Measurements from ENCODE around the gene ZNF385B. TPM values are rescaled to one million over a fixed set of nuclear protein-coding genes. Genes with fewer than 3 reads are reported as not detected.

ZNF385B gene
- polyA plus RNA-seq, 1 donor (not counting 4 experiments of a cell fraction or from before 2014, with no cell fraction given): 0.17 TPM

GRCh38 chr2:179443180-179443579 is 418.2 kb downstream of the ZNF385B start:
- dilution Hi-C loops (cut with MboI; ENCODE audit: extremely low pct_ligation_motif_present, low sequenced_read_pairs): no loop called here
- Histone ChIP-seq H3K9me1 (ENCODE audit: control insufficient read depth, extremely low read depth, insufficient read depth, low read length) (no peaks in the 10 kb centered on the region), H3K9me3 (ENCODE audit: control insufficient read depth, low read depth, low read length) (no peaks in the 10 kb centered on the region), H3K27ac (ENCODE audit: control insufficient read depth, insufficient read depth, low read length) (no peak overlapping the region), H3K4me3 (ENCODE audit: control insufficient read depth in 2 of 3, extremely low read depth in 1 of 3, insufficient read depth in 2 of 3, low read depth in 1 of 3, low read length in 3 of 3) (no peak overlapping the region), H2AFZ (ENCODE audit: control insufficient read depth, low read length) (peak overlapping the region; percentile 82), H3K27me3 (ENCODE audit: control insufficient read depth, extremely low read depth, insufficient read depth, low read length) (no peaks in the 10 kb centered on the region), H4K20me1 (ENCODE audit: control insufficient read depth, extremely low read depth, insufficient read depth, low read length) (no peaks in the 10 kb centered on the region), H3K4me2 (ENCODE audit: control insufficient read depth, extremely low read depth, insufficient read depth, low read depth, low read length) (peak overlapping the region; percentile 52), H3K36me3 (ENCODE audit: control insufficient read depth in 2 of 2, extremely low read depth in 1 of 2, insufficient read depth in 2 of 2, low read length in 2 of 2) (no peaks in the 10 kb centered on the region), H3K9ac (ENCODE audit: control insufficient read depth, extremely low read depth, insufficient read depth, low read length) (no peak overlapping the region), H3K4me1 (ENCODE audit: control insufficient read depth, extremely low read depth, insufficient read depth, low read length) (peaks cover 45% of the 10 kb centered on the region), H3K79me2 (ENCODE audit: control insufficient read depth, insufficient read depth, low read length) (no peaks in the 10 kb centered on the region)
- FAIRE-seq: peak; percentile 36
- no peak for TF ChIP-seq EZH2 (IDR thresholded peaks at IDR 0.05; ENCODE audit: low read length)
- TF ChIP-seq, protein P1, sequence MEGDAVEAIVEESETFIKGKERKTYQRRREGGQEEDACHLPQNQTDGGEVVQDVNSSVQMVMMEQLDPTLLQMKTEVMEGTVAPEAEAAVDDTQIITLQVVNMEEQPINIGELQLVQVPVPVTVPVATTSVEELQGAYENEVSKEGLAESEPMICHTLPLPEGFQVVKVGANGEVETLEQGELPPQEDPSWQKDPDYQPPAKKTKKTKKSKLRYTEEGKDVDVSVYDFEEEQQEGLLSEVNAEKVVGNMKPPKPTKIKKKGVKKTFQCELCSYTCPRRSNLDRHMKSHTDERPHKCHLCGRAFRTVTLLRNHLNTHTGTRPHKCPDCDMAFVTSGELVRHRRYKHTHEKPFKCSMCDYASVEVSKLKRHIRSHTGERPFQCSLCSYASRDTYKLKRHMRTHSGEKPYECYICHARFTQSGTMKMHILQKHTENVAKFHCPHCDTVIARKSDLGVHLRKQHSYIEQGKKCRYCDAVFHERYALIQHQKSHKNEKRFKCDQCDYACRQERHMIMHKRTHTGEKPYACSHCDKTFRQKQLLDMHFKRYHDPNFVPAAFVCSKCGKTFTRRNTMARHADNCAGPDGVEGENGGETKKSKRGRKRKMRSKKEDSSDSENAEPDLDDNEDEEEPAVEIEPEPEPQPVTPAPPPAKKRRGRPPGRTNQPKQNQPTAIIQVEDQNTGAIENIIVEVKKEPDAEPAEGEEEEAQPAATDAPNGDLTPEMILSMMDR (optimal IDR thresholded peaks at IDR 0.05 in 1 of 3, IDR thresholded peaks at IDR 0.05 in 1 of 3, conservative IDR thresholded peaks at IDR 0.05 in 1 of 3; ENCODE audit: extremely low read depth in 1 of 3, insufficient read depth in 2 of 3, low read length in 3 of 3): no peak
- DNase-seq (ENCODE audit: low read depth, low spot score): no peak

GRCh38 chr2:179442206-179442605 is 419.2 kb downstream of the ZNF385B start:
- H3K4me1 ChIP-seq (ENCODE audit: control insufficient read depth, extremely low read depth, insufficient read depth, low read length): peaks cover 38% of the 10 kb centered on the region
- no peak overlapping the region for H3K4me2 ChIP-seq (ENCODE audit: control insufficient read depth, extremely low read depth, insufficient read depth, low read depth, low read length)
- DNase-seq (ENCODE audit: low read depth, low spot score) (no peak), FAIRE-seq (no peak)
- H3K27ac ChIP-seq (ENCODE audit: control insufficient read depth, insufficient read depth, low read length): no peak overlapping the region
- H4K20me1 ChIP-seq (ENCODE audit: control insufficient read depth, extremely low read depth, insufficient read depth, low read length): no peaks in the 10 kb centered on the region
- no peaks in the 10 kb centered on the region for H3K9me1 ChIP-seq (ENCODE audit: control insufficient read depth, extremely low read depth, insufficient read depth, low read length)
- dilution Hi-C loops (cut with MboI; ENCODE audit: extremely low pct_ligation_motif_present, low sequenced_read_pairs): no loop called here
- no peaks in the 10 kb centered on the region for H3K36me3 ChIP-seq (ENCODE audit: control insufficient read depth in 2 of 2, extremely low read depth in 1 of 2, insufficient read depth in 2 of 2, low read length in 2 of 2)
- TF ChIP-seq EZH2 (IDR thresholded peaks at IDR 0.05; ENCODE audit: low read length): no peak
- TF ChIP-seq, protein P1 (optimal IDR thresholded peaks at IDR 0.05 in 1 of 3, IDR thresholded peaks at IDR 0.05 in 1 of 3, conservative IDR thresholded peaks at IDR 0.05 in 1 of 3; ENCODE audit: extremely low read depth in 1 of 3, insufficient read depth in 2 of 3, low read length in 3 of 3): no peak
- no peaks in the 10 kb centered on the region for H3K9me3 ChIP-seq (ENCODE audit: control insufficient read depth, low read depth, low read length)
- H2AFZ ChIP-seq (ENCODE audit: control insufficient read depth, low read length): no peak overlapping the region
- H3K9ac ChIP-seq (ENCODE audit: control insufficient read depth, extremely low read depth, insufficient read depth, low read length): no peak overlapping the region
- H3K79me2 ChIP-seq (ENCODE audit: control insufficient read depth, insufficient read depth, low read length): no peaks in the 10 kb centered on the region
- no peaks in the 10 kb centered on the region for H3K27me3 ChIP-seq (ENCODE audit: control insufficient read depth, extremely low read depth, insufficient read depth, low read length)
- no peak overlapping the region for H3K4me3 ChIP-seq (ENCODE audit: control insufficient read depth in 2 of 3, extremely low read depth in 1 of 3, insufficient read depth in 2 of 3, low read depth in 1 of 3, low read length in 3 of 3)
